ENCODE measurements around the gene AFF3. TPM values are rescaled to one million over a fixed set of nuclear protein-coding genes. Genes with fewer than 3 reads are reported as not detected.

AFF3 gene
- total RNA-seq, 1 donor from 2014 or later: 44.6 TPM

- H3K4me3 ChIP-seq: no peak overlapping the region
- intact Hi-C loops (cut with DNase I): no loop called here
- no peaks in the 10 kb centered on the region for H3K9me3 ChIP-seq
- no peak overlapping the region for H3K27ac ChIP-seq
- DNase-seq (no peak), ATAC-seq (no peak)
- H3K36me3 ChIP-seq: no peaks in the 10 kb centered on the region
- no peaks in the 10 kb centered on the region for H3K4me1 ChIP-seq
- TF ChIP-seq, protein P1, sequence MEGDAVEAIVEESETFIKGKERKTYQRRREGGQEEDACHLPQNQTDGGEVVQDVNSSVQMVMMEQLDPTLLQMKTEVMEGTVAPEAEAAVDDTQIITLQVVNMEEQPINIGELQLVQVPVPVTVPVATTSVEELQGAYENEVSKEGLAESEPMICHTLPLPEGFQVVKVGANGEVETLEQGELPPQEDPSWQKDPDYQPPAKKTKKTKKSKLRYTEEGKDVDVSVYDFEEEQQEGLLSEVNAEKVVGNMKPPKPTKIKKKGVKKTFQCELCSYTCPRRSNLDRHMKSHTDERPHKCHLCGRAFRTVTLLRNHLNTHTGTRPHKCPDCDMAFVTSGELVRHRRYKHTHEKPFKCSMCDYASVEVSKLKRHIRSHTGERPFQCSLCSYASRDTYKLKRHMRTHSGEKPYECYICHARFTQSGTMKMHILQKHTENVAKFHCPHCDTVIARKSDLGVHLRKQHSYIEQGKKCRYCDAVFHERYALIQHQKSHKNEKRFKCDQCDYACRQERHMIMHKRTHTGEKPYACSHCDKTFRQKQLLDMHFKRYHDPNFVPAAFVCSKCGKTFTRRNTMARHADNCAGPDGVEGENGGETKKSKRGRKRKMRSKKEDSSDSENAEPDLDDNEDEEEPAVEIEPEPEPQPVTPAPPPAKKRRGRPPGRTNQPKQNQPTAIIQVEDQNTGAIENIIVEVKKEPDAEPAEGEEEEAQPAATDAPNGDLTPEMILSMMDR (IDR thresholded peaks at IDR 0.05): no peak
- H3K27me3 ChIP-seq: no peaks in the 10 kb centered on the region
Observed at GRCh38 chr2:100018341-100019193, 123.8 kb downstream of the AFF3 start.

DNA sequence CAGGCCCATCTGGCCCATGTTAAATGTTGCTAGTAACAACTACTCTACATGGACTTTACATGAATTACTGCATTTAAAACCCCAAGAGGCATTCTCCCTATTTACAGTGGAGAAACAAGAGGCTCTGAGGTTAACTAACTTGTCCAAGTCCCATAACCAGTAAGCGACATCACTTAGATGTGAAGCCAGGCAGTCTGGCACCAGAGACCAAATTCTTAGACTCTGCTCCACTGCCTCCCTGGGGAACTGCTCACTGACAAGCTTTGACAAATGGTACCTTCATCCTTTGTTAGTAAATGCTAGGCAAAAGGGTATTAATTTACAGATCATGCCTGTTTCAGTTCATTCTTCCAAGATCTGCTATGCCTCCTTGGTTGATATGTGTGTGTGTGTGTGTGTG is 124.8 kb downstream of the AFF3 start:
- Histone ChIP-seq H3K36me3 (no peaks in the 10 kb centered on the region), H3K27me3 (no peaks in the 10 kb centered on the region), H3K4me3 (no peak overlapping the region), H3K27ac (no peak overlapping the region), H3K4me1 (no peaks in the 10 kb centered on the region), H3K9me3 (no peaks in the 10 kb centered on the region)
- TF ChIP-seq, protein P1 (IDR thresholded peaks at IDR 0.05): no peak
- DNase-seq: no peak
- intact Hi-C loops (cut with DNase I): no loop called here
- no peak for ATAC-seq

DNA sequence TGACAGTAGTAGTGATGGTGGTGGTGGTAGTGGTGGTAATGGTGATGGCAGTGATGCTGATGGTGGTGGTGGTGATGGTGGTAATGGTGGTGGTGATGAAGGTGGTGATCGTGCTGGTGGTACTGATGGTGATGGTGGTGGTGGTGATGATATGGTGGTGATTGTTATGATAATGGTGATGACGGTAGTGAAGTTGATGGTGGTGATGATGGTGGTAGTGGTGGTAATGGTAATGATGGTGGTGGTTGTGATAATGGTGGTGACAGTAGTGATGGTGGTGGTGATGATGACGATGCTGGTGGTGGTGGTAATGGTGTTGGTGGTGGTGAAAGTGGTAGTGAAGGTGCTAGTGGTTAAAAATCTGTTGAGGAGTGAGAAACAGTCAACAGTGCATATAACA is 125.6 kb downstream of the AFF3 start:
- TF ChIP-seq, protein P1 (IDR thresholded peaks at IDR 0.05): no peak
- Histone ChIP-seq H3K27me3 (no peaks in the 10 kb centered on the region), H3K27ac (no peak overlapping the region), H3K9me3 (no peaks in the 10 kb centered on the region), H3K4me3 (no peak overlapping the region), H3K4me1 (no peaks in the 10 kb centered on the region), H3K36me3 (no peaks in the 10 kb centered on the region)
- DNase-seq (no peak), ATAC-seq (no peak)
- intact Hi-C loops (cut with DNase I): no loop called here

DNA sequence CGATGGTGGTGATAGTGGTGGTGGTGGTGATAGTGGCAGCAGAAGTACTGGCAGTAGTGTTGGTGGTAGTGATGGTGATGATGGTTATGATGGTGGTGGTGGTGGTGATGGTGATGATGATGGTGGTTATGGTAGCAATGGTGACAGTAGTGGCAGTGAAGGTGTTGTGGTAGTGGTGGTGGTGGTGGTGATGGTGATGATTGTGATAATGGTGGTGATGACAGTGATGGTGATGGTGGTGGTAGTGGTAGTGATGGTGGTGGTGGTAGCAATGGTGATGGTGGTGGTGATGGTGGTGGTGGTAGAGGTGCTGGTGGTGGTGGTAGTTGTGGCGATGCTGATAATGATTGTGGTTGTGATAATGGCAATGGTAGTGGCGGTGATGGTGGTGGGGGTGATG is 126.5 kb downstream of the AFF3 start:
- TF ChIP-seq, protein P1 (IDR thresholded peaks at IDR 0.05): no peak
- Histone ChIP-seq H3K27me3 (no peaks in the 10 kb centered on the region), H3K27ac (no peak overlapping the region), H3K4me1 (no peaks in the 10 kb centered on the region), H3K36me3 (no peaks in the 10 kb centered on the region), H3K9me3 (no peaks in the 10 kb centered on the region), H3K4me3 (no peak overlapping the region)
- ATAC-seq (no peak), DNase-seq (no peak)
- intact Hi-C loops (cut with DNase I): no loop called here

DNA sequence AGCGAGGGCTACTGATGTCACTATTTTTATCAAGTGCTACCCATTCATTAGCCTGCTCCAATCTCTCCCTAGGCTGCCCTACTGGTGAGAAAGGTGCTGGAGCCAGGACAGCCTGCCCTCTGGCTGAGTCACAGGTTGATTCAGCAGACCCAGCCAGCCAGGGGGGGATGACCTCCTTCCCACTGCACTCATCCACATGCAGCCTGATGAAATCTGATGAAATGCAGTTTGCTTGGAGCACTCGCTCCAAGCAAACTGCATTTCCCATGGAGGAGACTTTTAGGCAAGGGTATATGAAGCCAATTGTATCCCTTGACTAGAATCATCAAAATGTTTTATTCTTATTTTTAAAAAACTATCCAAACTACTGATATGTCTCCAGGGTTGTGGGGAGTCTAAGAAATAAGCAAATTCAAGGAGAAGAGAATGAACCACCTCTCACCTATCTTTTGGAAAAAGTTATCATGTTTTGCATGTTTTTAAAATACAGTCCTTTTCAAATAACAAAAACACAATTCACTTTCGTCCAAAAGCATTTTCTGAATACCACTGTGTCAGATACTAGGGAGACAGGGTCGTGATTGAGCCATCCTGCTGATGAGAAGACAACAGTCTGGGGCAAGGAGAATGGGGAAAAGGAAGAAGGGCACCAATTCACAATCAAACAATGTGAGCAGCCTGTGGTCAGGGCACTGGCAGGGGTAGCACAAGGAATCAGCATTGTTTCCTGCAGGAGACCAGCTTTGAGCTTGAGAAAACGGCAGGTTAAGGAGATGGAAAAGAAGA is 128.3 kb downstream of the AFF3 start:
- DNase-seq (no peak), ATAC-seq (peak; percentile 76)
- Histone ChIP-seq H3K27ac (no peak overlapping the region), H3K9me3 (no peaks in the 10 kb centered on the region), H3K27me3 (no peaks in the 10 kb centered on the region), H3K4me3 (no peak overlapping the region), H3K4me1 (peaks cover 8% of the 10 kb centered on the region), H3K36me3 (no peaks in the 10 kb centered on the region)
- TF ChIP-seq, protein P1 (IDR thresholded peaks at IDR 0.05): no peak
- intact Hi-C loops (cut with DNase I): no loop called here
